HEK293 (cell line): Measurements from ENCODE around the gene PRXL2B.

ENCODE experiments used
- CTCF ChIA-PET: fragments of 350-600 bp; formaldehyde crosslinking; extraction: SDS; loops from one replicate; lab custom pipeline; 2021; ENCODE audit warnings: antibody characterized with exemption; lab: Yijun Ruan, JAX
- POLR2A ChIA-PET: fragments of 300-600 bp; formaldehyde crosslinking; extraction: SDS; loops from one replicate; lab custom pipeline; 2020; ENCODE audit warnings: antibody characterized with exemption, inconsistent platforms; lab: Yijun Ruan, JAX
- H3K27ac ChIP-seq: fragments of 200-500 bp; sonication (Bioruptor generic); 2 replicates; pipeline ENCODE4 v1.5.1; 2014; ENCODE audit warnings: low read depth, low read length, control low read depth, inconsistent platforms; ENCODE audit errors: extremely low read depth
- H3K36me3 ChIP-seq, 2 experiments: fragments of 200-500 bp in 1 of 2; sonication (Bioruptor generic) in 1 of 2; 1 replicate in 1 of 2; 2 replicates in 1 of 2; pipeline ENCODE4 v1.5.1; 2014 to 2017; ENCODE audit warnings: inconsistent platforms in 2 of 2, low read length in 2 of 2; ENCODE audit not compliant: control insufficient read depth in 2 of 2, insufficient read depth in 1 of 2
- H3K4me1 ChIP-seq: fragments of 200-500 bp; sonication (Bioruptor generic); 2 replicates; pipeline ENCODE4 v1.5.1; 2014; ENCODE audit warnings: mild to moderate bottlenecking, low read length, inconsistent platforms; ENCODE audit not compliant: control insufficient read depth, insufficient read depth
- H3K4me3 ChIP-seq: 2 replicates; pipeline ENCODE4 v1.5.1; 2011; ENCODE audit warnings: low read depth, mild to moderate bottlenecking, control low read depth, low read length, moderate library complexity
- H3K9me3 ChIP-seq: fragments of 200-500 bp; sonication (Bioruptor generic); 2 replicates; pipeline ENCODE4 v1.5.1; 2014; ENCODE audit warnings: low read depth, low read length, inconsistent platforms; ENCODE audit not compliant: control insufficient read depth, insufficient read depth
- TCF7L2 ChIP-seq: IDR thresholded peaks from 2 replicates; pipeline ENCODE4 v1.6.1; 2011; ENCODE audit warnings: low read depth, mild to moderate bottlenecking, inconsistent platforms, low read length, moderate library complexity, borderline replicate concordance
- TRIM28 ChIP-seq: IDR thresholded peaks from 2 replicates; pipeline ENCODE4 v1.6.1; 2011; ENCODE audit warnings: low read length, control low read depth, borderline replicate concordance
- ZBTB17 ChIP-seq: fragments of 450-650 bp; formaldehyde crosslinking; IDR thresholded peaks from 2 replicates; pipeline ENCODE4 v1.5.1; 2016; ENCODE audit warnings: missing biosample characterization, missing genetic modification characterization
- ZBTB7A ChIP-seq: fragments of 450-650 bp; formaldehyde crosslinking; IDR thresholded peaks from 2 replicates; pipeline ENCODE4 v1.5.1; 2016; ENCODE audit warnings: low read depth, missing biosample characterization, missing genetic modification characterization
- ZNF112 ChIP-seq: fragments of 450-650 bp; formaldehyde crosslinking; IDR thresholded peaks from 2 replicates; pipeline ENCODE4 v1.5.0; 2017; ENCODE audit warnings: missing biosample characterization, missing genetic modification characterization
- ZNF133 ChIP-seq: fragments of 450-650 bp; formaldehyde crosslinking; IDR thresholded peaks from 2 replicates; pipeline ENCODE4 v1.5.1; 2016; ENCODE audit warnings: missing biosample characterization, missing genetic modification characterization
- ZNF138 ChIP-seq: fragments of 450-650 bp; formaldehyde crosslinking; IDR thresholded peaks from 2 replicates; pipeline ENCODE4 v1.5.1; 2016; ENCODE audit warnings: missing biosample characterization, missing genetic modification characterization, borderline replicate concordance
- ZNF2 ChIP-seq: fragments of 450-650 bp; formaldehyde crosslinking; IDR thresholded peaks from 2 replicates; pipeline ENCODE4 v1.5.1; 2016; ENCODE audit warnings: missing biosample characterization, missing genetic modification characterization
- ZNF221 ChIP-seq: fragments of 450-650 bp; formaldehyde crosslinking; IDR thresholded peaks from 2 replicates; pipeline ENCODE4 v1.5.1; 2017; ENCODE audit warnings: missing biosample characterization, missing genetic modification characterization, borderline replicate concordance
- ZNF24 ChIP-seq: fragments of 450-650 bp; formaldehyde crosslinking; IDR thresholded peaks from 2 replicates; pipeline ENCODE4 v1.5.1; 2016; ENCODE audit warnings: missing biosample characterization, missing genetic modification characterization
- ZNF529 ChIP-seq: fragments of 450-650 bp; formaldehyde crosslinking; IDR thresholded peaks from 2 replicates; pipeline ENCODE4 v1.5.1; 2017; ENCODE audit warnings: missing genetic modification characterization, missing biosample characterization; ENCODE audit not compliant: insufficient replicate concordance
- ZNF549 ChIP-seq: fragments of 450-650 bp; IDR thresholded peaks from 2 replicates; pipeline ENCODE4 v1.5.1; 2018; ENCODE audit warnings: missing biosample characterization, missing genetic modification characterization, mild to moderate bottlenecking, inconsistent platforms, moderate library complexity
- ZNF621 ChIP-seq: fragments of 450-650 bp; formaldehyde crosslinking; IDR thresholded peaks from 2 replicates; pipeline ENCODE4 v1.5.1; 2017; ENCODE audit warnings: missing biosample characterization, missing genetic modification characterization
- ZNF677 ChIP-seq: fragments of 450-650 bp; IDR thresholded peaks from 2 replicates; pipeline ENCODE4 v1.5.0; 2018; ENCODE audit warnings: missing biosample characterization, mild to moderate bottlenecking, missing genetic modification characterization, moderate library complexity
- ZSCAN23 ChIP-seq: fragments of 450-650 bp; formaldehyde crosslinking; IDR thresholded peaks from 2 replicates; pipeline ENCODE4 v1.5.1; 2016; ENCODE audit warnings: missing biosample characterization, missing genetic modification characterization
- TF ChIP-seq, protein P1 (sequence below): fragments of 450-650 bp; formaldehyde crosslinking; IDR thresholded peaks from 2 replicates; pipeline ENCODE4 v1.5.1; 2017; ENCODE audit warnings: missing biosample characterization, missing genetic modification characterization
- TF ChIP-seq, protein P2 (sequence below): fragments of 450-650 bp; formaldehyde crosslinking; IDR thresholded peaks from 2 replicates; pipeline ENCODE4; 2016; ENCODE audit warnings: missing biosample characterization, missing genetic modification characterization
- TF ChIP-seq, protein P3 (sequence below): fragments of 450-650 bp; formaldehyde crosslinking; IDR thresholded peaks from 2 replicates; pipeline ENCODE4 v1.5.1; 2016; ENCODE audit warnings: missing biosample characterization, missing genetic modification characterization

The PRXL2B gene

DNA sequence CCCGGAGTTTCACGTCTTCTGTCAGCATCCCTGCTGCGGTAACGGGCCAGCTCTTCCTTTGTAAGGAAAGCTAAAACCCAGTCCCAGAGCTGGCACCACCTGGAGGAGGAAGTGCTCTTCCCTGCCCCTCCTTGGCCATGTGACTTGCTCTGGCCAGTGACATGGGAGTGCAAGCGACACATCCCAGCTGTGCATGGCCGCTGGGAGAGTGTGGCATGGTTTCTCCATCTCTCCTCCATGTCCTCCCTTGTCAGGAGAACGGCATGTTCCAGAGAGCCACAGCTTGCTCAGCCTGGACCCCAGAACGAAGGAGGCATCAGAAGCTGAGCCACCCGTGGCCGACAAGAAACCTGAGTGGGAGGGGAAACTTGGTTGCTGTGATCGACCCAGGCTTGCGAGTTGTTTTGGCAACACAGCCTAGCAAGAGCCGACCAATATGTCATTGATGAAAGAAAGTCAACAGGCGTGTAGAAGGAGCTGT lies 2.7 kb upstream of the PRXL2B start:
- Histone ChIP-seq H3K4me3 (no peak overlapping the region), H3K36me3 (peaks cover 0 to 5% of the 10 kb centered on the region in 2 experiments; a peak in 1 of 3 replicates), H3K27ac (no peak overlapping the region), H3K4me1 (peaks cover 4% of the 10 kb centered on the region), H3K9me3 (no peaks in the 10 kb centered on the region)
- TF ChIP-seq, protein P1, sequence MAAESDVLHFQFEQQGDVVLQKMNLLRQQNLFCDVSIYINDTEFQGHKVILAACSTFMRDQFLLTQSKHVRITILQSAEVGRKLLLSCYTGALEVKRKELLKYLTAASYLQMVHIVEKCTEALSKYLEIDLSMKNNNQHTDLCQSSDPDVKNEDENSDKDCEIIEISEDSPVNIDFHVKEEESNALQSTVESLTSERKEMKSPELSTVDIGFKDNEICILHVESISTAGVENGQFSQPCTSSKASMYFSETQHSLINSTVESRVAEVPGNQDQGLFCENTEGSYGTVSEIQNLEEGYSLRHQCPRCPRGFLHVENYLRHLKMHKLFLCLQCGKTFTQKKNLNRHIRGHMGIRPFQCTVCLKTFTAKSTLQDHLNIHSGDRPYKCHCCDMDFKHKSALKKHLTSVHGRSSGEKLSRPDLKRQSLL (tag by site-specific recombination), result no peak
- TF ChIP-seq ZNF138, result no peak
- no peak for TF ChIP-seq ZNF621 (tag by site-specific recombination)
- TF ChIP-seq ZNF24, result no peak
- no peak for TF ChIP-seq ZNF112 (tag by site-specific recombination)
- TF ChIP-seq, protein P2, sequence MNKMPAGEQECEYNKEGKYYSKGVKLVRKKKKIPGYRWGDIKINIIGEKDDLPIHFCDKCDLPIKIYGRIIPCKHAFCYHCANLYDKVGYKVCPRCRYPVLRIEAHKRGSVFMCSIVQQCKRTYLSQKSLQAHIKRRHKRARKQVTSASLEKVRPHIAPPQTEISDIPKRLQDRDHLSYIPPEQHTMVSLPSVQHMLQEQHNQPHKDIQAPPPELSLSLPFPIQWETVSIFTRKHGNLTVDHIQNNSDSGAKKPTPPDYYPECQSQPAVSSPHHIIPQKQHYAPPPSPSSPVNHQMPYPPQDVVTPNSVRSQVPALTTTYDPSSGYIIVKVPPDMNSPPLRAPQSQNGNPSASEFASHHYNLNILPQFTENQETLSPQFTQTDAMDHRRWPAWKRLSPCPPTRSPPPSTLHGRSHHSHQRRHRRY (tag by site-specific recombination), result no peak
- TF ChIP-seq ZSCAN23, result no peak
- no peak for TF ChIP-seq TCF7L2
- TF ChIP-seq ZNF2, result no peak
- no peak for TF ChIP-seq ZNF549 (tag by site-specific recombination)
- no peak for TF ChIP-seq ZBTB17 (tag by site-specific recombination)
- no peak for TF ChIP-seq ZNF133 (tag by site-specific recombination)
- no peak for TF ChIP-seq ZNF221 (tag by site-specific recombination)
- no peak for TF ChIP-seq ZNF529 (tag by site-specific recombination)
- POLR2A ChIA-PET, result interaction anchor here (0.5 to 1.3 kb wide), 2 partner anchors 38 to 195 kb away, joined by 3 to 4 read pairs; no protein-coding TSS in a partner anchor
- CTCF ChIA-PET, result interaction anchor here (0.6 to 1.4 kb wide), 5 partner anchors 22 to 888 kb away, joined by 3 to 7 read pairs (median 3); partner anchors contain the start of gene FAAP20

DNA sequence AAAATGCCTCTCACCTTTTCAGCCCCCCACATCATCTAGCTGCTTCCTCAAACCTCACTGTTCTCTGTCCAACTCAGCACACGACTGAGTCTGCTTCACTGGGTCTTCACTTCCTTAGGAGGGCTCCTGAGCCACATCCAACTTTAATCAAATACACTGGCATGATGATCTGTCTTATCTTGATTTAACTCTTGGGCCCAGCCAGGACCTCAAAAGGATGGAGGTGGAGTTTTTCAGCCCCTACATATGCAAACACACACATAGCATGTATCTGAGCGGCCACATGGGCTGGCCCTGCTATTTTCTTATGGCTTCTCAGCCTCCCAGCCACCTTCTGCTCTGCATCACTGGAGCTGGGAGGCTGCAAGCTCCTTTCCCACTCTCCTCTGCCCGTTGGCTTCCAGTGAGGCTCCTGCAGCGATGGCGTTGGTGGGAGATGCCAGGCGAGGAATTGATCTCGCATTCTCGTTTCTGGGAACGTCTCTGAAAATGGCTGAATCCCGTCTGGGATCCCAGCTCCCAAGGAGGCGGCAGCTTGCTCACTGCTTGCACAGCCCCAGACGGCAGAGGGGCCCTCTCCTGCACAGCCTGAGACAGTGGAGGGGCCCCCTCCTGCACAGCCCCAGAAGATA lies 1.8 kb upstream of the PRXL2B start:
- no peaks in the 10 kb centered on the region for H3K9me3 ChIP-seq
- H3K36me3 ChIP-seq, result peaks cover 0 to 14% of the 10 kb centered on the region in 2 experiments; a peak in 1 of 3 replicates
- CTCF ChIA-PET, result interaction anchor here (0.7 to 1.4 kb wide), 4 partner anchors 23 to 390 kb away, joined by 3 to 7 read pairs (median 4); partner anchors contain the start of gene FAAP20
- H3K4me3 ChIP-seq, result no peak overlapping the region
- peaks cover 4% of the 10 kb centered on the region for H3K4me1 ChIP-seq
- TF ChIP-seq, protein P3, sequence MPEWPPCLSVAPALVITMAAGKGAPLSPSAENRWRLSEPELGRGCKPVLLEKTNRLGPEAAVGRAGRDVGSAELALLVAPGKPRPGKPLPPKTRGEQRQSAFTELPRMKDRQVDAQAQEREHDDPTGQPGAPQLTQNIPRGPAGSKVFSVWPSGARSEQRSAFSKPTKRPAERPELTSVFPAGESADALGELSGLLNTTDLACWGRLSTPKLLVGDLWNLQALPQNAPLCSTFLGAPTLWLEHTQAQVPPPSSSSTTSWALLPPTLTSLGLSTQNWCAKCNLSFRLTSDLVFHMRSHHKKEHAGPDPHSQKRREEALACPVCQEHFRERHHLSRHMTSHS (tag by site-specific recombination), result no peak
- TF ChIP-seq ZNF677 (tag by site-specific recombination), result no peak
- no peak for TF ChIP-seq TRIM28
- TF ChIP-seq ZBTB7A (tag by site-specific recombination), result no peak
- TF ChIP-seq, all 188 proteins: peak for 0
- POLR2A ChIA-PET, result interaction anchor here (0.5 to 1.3 kb wide), 4 partner anchors 15 to 196 kb away, joined by 3 to 4 read pairs (median 4); no protein-coding TSS in a partner anchor
- H3K27ac ChIP-seq, result no peak overlapping the region
